Stimulated activated memory B cell treated with anti-CD40 and anti-IgM and Interleukin-4, amounts not matched to agents 10 μg/mL and 1 μg/mL and 100 μg/mL, for 72 hours (primary cell): Measurements from ENCODE around the gene TBL1X.
"Not testable (repeated sequence)": the region's sequence is repeated elsewhere in the genome, so short reads cannot be mapped to it uniquely, and the experiment has no call there.

ENCODE experiments used
- ATAC-seq: fragments of 150-1000 bp; cut with Tn5 transposase; 2 replicates; pipeline ENCODE4 v1.10.0; 2021
- H3K27ac Mint-ChIP-seq: one replicate; pipeline ENCODE4 v1.8.0; 2022; ENCODE audit warnings: mild to moderate bottlenecking, mixed read lengths
- H3K27me3 Mint-ChIP-seq: one replicate; pipeline ENCODE4 v1.8.0; 2022; ENCODE audit warnings: mixed read lengths
- H3K36me3 Mint-ChIP-seq: one replicate; pipeline ENCODE4 v1.8.0; 2022; ENCODE audit warnings: mixed read lengths
- H3K4me1 Mint-ChIP-seq: one replicate; pipeline ENCODE4 v1.8.0; 2022; ENCODE audit warnings: mixed read lengths
- H3K4me3 Mint-ChIP-seq: one replicate; pipeline ENCODE4 v1.8.0; 2022; ENCODE audit warnings: mild to moderate bottlenecking, moderate library complexity, mixed read lengths
- H3K9me3 Mint-ChIP-seq: one replicate; pipeline ENCODE4 v1.8.0; 2022; ENCODE audit warnings: mixed read lengths

TBL1X gene

DNA sequence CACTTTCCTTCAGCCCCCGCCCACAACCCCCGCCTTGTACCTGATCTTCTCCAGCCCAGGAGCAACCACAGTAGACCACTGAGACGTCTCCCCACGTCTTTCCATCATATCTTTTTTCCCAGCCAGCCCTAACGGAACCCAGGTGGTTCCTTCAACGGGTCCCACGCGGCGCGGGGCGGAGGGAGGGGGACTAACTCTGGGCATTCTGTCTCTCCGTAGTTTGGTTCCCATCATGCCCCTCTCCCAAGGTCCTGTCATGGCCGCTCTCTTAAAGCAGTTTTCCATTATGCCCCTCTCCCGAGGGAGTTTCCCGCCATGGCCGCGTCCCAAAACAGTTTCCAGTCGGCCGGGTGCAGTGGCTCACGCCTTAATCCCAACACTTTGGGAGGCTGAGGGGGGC lies 21.5 kb upstream of the TBL1X start:
- peaks cover 19% of the 10 kb centered on the region for H3K4me1 Mint-ChIP-seq
- H3K27me3 Mint-ChIP-seq = no peaks in the 10 kb centered on the region
- ATAC-seq = no peak
- H3K27ac Mint-ChIP-seq = no peak overlapping the region
- no peaks in the 10 kb centered on the region for H3K9me3 Mint-ChIP-seq
- H3K4me3 Mint-ChIP-seq = peak overlapping the region; percentile 50
- H3K36me3 Mint-ChIP-seq = no peaks in the 10 kb centered on the region

DNA sequence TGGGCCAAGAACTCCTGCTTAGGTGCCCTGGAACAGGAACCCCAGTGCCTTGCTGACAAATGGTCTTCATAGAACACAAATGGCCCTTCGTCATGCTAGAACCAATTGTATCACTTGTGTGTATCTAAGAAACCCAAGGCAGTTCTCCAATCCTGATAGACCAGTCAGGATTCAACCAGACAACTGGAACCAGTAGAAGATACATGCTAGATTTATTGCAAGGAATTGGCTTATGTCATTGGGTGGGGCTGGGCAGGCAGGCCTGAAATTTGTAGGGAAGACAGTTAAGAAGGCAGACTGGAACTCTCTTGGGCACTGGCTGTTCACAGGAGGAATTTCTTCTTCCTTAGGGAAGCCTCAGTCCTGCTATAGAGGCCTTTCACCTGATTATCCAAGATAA lies 17.0 kb upstream of the TBL1X start:
- no peak overlapping the region for H3K27ac Mint-ChIP-seq
- H3K4me1 Mint-ChIP-seq = peaks cover 11% of the 10 kb centered on the region
- H3K4me3 Mint-ChIP-seq = no peak overlapping the region
- H3K27me3 Mint-ChIP-seq = no peaks in the 10 kb centered on the region
- ATAC-seq = no peak
- no peaks in the 10 kb centered on the region for H3K36me3 Mint-ChIP-seq
- H3K9me3 Mint-ChIP-seq = no peaks in the 10 kb centered on the region

DNA sequence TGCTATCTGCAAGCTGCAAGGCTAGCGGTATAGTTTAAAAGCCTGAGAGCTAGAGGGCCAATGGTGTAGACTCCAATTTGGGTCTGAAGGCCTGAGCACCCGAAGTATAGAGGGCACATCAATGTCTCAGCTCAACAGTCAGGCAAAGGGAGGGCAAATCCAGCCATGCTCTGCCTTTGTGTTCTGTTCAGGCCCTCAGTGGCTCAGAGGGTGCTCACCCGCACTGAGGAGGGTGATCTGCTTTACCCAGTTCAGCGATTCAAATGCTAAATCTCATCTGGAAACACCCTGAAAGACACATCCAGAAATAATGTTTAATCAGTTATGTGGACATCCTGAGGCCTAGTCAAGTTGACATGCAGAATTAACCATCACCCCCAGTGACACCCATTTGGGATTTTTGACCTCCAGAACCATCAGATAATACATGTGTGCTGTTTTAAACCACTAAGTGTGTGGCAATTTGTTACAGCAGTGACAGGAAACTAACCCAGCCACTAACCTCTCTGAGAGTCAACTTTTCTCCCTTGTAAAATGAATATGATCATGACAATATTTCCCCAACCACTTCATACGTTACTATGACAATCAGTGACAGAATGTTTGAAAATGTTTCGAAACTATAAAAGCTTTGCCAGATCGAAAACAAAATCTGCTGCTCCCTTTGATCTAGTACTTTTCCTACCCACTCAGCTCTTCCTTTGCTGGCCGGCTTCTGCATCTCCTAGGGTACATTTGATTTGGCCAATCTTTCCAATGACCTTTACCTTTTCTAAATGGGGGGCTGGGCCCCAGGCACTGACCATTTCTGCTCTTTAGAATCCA lies 8.4 kb upstream of the TBL1X start:
- Mint-ChIP-seq H3K4me1 (peaks cover 4% of the 10 kb centered on the region), H3K4me3 (no peak overlapping the region), H3K27ac (no peak overlapping the region), H3K9me3 (no peaks in the 10 kb centered on the region), H3K27me3 (no peaks in the 10 kb centered on the region), H3K36me3 (no peaks in the 10 kb centered on the region)
- no peak for ATAC-seq

DNA sequence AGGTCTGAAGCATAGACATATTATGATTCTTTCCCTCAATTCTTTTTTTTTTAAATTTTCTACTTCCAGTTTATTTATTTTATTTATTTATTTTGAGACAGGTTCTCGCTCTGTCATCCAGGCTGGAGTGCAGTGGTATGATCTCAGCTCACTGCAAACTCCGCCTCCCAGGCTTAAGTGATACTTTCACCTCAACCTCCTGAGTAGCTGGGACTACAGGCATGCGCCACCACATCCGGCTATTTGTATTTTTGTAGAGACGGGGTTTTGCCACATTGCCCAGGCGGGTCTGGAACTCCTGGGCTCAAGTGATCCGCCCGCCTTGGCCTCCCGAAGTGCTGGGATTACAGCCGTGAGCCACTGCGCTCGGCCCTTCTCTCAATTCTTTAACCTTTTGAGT lies 6.8 kb upstream of the TBL1X start:
- not testable (repeated sequence) for H3K36me3 Mint-ChIP-seq, H3K27ac Mint-ChIP-seq

DNA sequence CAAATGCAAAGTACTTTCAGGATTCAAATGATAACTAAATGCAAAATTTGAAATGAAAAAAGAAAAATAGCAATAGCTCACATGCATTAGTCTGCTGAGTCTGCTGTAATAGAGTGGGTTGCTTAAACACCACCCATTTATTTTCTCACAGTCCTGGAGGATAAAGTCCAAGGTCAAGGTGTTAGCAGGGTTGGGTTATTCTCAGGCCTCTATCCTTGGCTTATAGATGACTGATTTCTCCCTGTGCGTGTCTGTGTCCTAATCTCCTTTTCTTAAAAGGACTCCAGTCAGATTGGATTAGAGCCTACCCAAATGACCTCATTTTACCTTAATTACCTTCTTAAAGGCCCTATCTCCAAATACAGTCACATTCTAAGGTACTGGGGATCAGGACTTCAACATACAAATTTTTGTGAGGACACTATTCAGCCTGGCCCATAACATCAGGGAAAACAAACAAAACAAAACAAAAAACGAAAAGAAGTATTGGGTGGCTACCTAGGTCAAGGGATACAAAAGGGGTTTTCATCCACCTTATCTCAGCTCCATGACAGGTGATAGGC lies 6.3 kb upstream of the TBL1X start:
- peaks cover 20% of the 10 kb centered on the region for H3K4me1 Mint-ChIP-seq
- no peak overlapping the region for H3K27ac Mint-ChIP-seq
- no peak overlapping the region for H3K4me3 Mint-ChIP-seq
- no peaks in the 10 kb centered on the region for H3K9me3 Mint-ChIP-seq
- H3K27me3 Mint-ChIP-seq = no peaks in the 10 kb centered on the region
- H3K36me3 Mint-ChIP-seq = no peaks in the 10 kb centered on the region
- no peak for ATAC-seq

More for the DNA sequence above, 6.8 kb upstream of the TBL1X start:
- H3K9me3 Mint-ChIP-seq, H3K4me3 Mint-ChIP-seq, H3K27me3 Mint-ChIP-seq, ATAC-seq: not testable (repeated sequence)
- peaks cover 14% of the 10 kb centered on the region for H3K4me1 Mint-ChIP-seq

DNA sequence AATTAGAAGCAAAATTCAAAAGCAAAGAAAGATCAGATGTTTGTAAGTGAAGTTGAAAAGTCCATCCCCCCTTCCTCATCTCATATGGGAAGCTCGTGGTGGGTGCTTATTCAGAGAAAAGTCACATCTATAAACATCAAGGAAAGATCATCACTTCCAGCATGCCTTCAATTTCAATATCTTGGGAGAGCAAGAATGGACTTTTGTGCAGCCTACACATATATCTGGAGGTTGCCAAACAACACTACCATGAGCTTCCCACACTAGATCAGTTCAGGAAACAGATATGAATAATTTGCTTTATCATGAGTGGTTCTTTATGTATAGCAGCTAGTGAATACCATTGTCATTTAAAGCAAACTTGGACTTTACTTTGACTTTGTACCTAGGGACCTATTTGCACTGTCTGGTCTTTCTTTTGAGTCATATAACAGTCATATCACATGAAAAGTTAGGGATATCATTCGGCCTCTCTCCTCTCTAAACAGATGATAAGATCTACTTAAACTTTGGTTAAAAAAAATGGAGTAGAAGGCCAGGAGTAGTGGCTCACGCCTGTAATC lies 5.6 kb upstream of the TBL1X start:
- H3K4me1 Mint-ChIP-seq = peaks cover 26% of the 10 kb centered on the region
- no peaks in the 10 kb centered on the region for H3K9me3 Mint-ChIP-seq
- no peak for ATAC-seq
- H3K36me3 Mint-ChIP-seq = no peaks in the 10 kb centered on the region
- no peaks in the 10 kb centered on the region for H3K27me3 Mint-ChIP-seq
- no peak overlapping the region for H3K4me3 Mint-ChIP-seq
- H3K27ac Mint-ChIP-seq = no peak overlapping the region

DNA sequence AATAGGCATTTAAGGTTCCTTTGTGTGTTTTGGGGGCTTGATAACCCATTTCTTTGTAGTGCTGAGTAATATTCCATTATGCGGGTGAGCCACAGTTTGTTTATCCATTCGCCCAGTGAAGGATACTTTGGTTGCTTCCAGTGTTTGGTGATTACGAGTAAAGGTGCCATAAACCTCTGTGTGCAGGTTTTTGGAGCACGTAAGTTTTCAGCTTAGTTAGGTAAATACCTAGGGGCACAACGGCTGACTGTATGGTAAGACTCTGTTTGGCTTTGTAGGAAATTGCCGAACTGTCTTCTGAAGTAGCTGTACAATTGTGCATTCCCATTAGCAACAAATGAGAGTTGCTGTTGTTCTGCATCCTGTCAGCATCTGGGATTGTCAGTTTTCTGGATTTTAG lies 3.8 kb upstream of the TBL1X start:
- Mint-ChIP-seq H3K9me3 (no peaks in the 10 kb centered on the region), H3K4me1 (peaks cover 26% of the 10 kb centered on the region), H3K27me3 (no peaks in the 10 kb centered on the region), H3K27ac (no peak overlapping the region), H3K4me3 (no peak overlapping the region), H3K36me3 (no peaks in the 10 kb centered on the region)
- ATAC-seq = no peak

DNA sequence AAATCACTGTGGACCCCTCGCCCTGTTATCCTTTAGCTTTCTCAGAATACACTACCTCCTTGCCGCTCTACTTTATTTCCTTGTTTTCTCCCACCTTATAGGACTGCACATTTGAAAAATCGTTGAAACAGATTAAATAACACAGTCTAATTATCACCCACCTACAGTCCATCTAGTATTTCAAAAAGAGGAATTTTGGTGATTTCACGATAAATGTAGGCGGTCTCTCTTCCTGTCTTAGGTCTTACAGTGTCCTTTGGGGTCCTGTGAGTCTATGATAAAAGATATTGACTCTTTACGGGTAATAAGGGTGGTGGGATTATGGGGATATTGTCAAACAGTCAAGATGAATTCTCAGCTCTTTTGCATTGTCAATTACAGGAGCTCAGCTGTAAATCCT lies 2.4 kb upstream of the TBL1X start:
- Mint-ChIP-seq H3K4me3 (peak overlapping the region; percentile 31), H3K4me1 (peaks cover 31% of the 10 kb centered on the region), H3K27ac (peak overlapping the region; percentile 73), H3K27me3 (no peaks in the 10 kb centered on the region), H3K36me3 (no peaks in the 10 kb centered on the region), H3K9me3 (no peaks in the 10 kb centered on the region)
- no peak for ATAC-seq

DNA sequence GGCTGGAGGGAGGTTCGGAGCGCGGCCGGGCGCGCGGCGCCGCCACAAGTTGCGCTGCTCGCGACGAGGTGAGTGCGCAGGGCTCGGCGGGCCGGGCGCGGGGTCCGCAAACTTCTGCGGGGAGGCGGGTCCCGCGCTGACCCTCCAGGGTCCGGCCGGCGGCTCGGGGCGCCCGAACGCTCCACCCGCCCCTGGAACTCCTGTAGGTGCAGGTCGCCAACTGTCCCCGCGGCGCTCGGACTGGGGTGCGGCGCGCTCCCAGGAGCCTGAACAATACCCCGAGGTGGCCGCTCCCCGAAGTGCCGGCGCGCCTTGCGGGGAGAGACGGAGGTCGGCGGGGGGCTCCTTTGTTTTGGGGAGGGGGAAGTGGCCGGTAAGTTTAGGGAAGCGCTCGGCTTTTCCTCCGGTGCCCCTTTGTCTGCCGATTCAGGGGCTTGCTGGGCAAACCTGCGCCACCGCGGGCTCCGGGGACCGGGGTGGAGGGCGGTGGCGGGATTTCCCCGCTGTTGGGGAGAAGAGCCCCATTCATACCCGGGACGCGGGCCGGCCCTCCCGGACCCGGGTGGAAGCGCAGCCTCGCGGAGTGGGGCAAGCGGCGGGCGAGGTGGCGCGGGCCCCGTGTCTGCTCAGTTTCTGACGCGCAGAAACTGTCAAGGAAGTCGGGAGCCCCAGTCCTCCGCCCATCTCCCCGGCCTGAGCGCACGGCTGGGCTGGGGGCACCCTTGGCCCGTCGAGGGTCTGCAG lies 694 bp downstream of the TBL1X start:
- H3K27me3 Mint-ChIP-seq = no peaks in the 10 kb centered on the region
- ATAC-seq = peak; percentile 49
- H3K4me1 Mint-ChIP-seq = peaks cover 39% of the 10 kb centered on the region
- peak overlapping the region; percentile 78 for H3K4me3 Mint-ChIP-seq
- H3K27ac Mint-ChIP-seq = no peak overlapping the region
- H3K36me3 Mint-ChIP-seq = peaks cover 11% of the 10 kb centered on the region
- no peaks in the 10 kb centered on the region for H3K9me3 Mint-ChIP-seq

DNA sequence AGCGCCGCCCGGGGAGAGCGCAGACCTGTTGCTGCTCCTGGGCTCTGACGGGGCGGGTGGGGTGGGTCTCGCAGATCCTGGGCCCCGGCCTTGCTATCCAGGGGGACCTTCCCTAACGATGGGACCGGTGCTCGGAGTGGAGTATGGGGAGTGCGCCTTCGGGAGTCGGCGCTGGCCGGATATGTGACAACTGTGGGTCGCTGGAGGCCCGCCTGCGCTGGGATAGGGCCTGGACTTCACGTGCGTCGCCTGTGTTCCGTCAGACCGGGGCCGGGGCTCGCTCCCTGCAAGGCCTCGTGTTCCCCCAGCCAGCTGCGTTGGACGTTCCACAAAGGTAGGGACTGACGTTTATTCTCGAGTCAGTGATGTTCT lies 1.3 kb downstream of the TBL1X start:
- Mint-ChIP-seq H3K27ac (no peak overlapping the region), H3K27me3 (no peaks in the 10 kb centered on the region), H3K4me1 (peaks cover 39% of the 10 kb centered on the region), H3K36me3 (peaks cover 16% of the 10 kb centered on the region), H3K4me3 (peak overlapping the region; percentile 78), H3K9me3 (no peaks in the 10 kb centered on the region)
- ATAC-seq = no peak

DNA sequence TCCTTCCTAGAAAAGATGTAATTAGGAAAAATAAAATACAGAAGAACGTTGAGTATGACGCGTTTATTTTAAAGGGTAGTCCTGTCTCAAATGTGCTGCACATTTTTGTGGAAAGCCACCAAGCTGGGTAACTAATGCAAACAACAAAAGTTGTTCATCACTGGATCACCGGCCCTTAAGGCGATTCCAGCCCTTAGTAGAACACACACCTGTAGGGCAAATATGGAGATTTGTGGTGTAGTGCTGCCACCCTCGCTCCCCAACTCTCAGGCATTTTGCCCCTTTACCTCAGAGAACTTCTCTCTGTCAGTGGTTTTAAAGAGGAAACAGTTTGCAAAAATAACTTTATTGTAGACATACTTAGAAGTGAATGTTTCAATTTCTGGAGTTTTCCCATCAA lies 1.9 kb downstream of the TBL1X start:
- Mint-ChIP-seq H3K27me3 (no peaks in the 10 kb centered on the region), H3K4me3 (peak overlapping the region; percentile 78), H3K36me3 (peaks cover 19% of the 10 kb centered on the region), H3K9me3 (no peaks in the 10 kb centered on the region), H3K27ac (no peak overlapping the region), H3K4me1 (peaks cover 39% of the 10 kb centered on the region)
- no peak for ATAC-seq

DNA sequence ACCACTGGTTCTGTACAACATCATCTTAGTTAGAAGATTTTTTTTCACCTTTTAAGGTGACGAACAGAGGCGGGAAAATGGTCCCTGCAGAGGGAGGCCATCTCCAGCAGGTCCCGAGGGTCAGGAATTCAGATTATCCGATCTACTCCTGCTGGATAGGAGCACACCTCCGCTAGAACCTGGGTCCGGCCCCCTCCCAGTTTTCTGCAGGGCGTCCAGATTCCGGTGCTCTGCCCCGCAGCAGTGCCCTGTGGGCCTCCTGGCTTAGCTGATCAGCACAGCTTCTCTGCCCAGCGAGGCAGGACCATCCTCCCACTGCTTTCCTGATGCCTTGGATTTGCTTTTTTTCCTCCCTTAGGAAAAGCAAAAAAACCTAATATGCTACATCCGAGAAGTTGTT lies 2.3 kb downstream of the TBL1X start:
- H3K9me3 Mint-ChIP-seq = no peaks in the 10 kb centered on the region
- no peak for ATAC-seq
- peaks cover 19% of the 10 kb centered on the region for H3K36me3 Mint-ChIP-seq
- no peak overlapping the region for H3K27ac Mint-ChIP-seq
- H3K27me3 Mint-ChIP-seq = no peaks in the 10 kb centered on the region
- peaks cover 38% of the 10 kb centered on the region for H3K4me1 Mint-ChIP-seq
- no peak overlapping the region for H3K4me3 Mint-ChIP-seq

DNA sequence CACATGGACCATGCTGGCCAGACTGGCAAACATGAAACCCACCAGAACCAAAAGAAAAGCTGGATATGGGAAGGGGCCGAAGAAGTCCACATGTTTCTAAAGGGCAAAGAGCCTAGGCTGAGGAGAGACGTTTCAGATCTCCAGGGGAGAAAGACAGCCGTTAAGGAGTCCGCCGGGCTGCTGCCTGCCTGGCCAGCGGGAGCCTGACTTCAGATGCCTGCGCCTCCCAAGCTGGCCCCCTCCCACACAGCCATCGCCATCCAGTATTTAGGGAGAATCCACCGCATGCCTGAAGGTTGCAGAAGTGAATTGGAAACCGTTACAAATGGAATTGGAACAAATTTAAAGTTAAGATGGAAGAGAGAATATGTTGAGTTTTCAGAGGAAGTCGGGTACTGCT lies 2.9 kb downstream of the TBL1X start:
- ATAC-seq = no peak
- Mint-ChIP-seq H3K4me3 (no peak overlapping the region), H3K9me3 (no peaks in the 10 kb centered on the region), H3K4me1 (peaks cover 32% of the 10 kb centered on the region), H3K36me3 (peaks cover 19% of the 10 kb centered on the region), H3K27me3 (no peaks in the 10 kb centered on the region), H3K27ac (no peak overlapping the region)

DNA sequence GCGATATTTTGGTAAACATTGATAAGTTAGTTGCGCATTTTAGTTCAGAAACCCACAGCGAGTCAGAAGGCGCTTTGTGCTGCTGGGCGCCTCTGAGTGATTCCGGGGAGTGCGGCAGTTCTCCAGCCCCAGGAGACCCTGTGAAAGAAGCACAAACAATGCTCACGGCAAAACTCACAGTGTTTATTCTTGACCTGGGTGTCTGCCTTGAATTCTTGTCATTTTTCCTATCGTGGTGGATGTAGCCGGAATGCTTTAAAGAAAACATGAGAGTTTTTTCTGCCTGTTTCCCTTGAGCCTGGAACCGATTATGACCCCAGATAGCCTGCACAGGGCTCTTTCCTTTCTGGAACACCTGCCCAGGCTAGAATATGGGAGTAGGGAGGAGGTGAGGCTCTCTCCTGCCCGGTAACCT lies 6.7 kb downstream of the TBL1X start:
- H3K27me3 Mint-ChIP-seq = no peaks in the 10 kb centered on the region
- no peak overlapping the region for H3K27ac Mint-ChIP-seq
- peaks cover 19% of the 10 kb centered on the region for H3K4me1 Mint-ChIP-seq
- ATAC-seq = no peak
- peaks cover 19% of the 10 kb centered on the region for H3K36me3 Mint-ChIP-seq
- H3K4me3 Mint-ChIP-seq = no peak overlapping the region
- no peaks in the 10 kb centered on the region for H3K9me3 Mint-ChIP-seq

DNA sequence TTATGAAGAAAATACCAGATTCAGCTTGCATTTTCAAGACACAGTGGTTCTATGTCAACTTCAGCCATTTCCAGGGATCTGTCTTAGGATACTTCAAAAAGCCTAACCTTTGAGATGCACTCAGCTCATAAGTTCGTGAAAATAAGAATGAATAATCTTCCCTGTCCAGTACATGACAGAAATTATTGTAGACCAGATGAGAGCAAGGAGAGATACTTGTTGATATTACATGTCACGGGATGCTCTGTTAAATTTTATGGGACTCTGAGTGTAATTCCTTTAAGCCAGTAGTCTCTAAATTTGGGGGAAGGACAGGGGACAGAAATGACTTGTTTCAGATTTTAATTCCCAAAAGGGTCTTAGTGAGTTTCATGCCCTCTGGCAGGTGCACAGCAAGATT lies 8.8 kb downstream of the TBL1X start:
- Mint-ChIP-seq H3K27me3 (no peaks in the 10 kb centered on the region), H3K9me3 (no peaks in the 10 kb centered on the region), H3K27ac (no peak overlapping the region), H3K4me3 (no peak overlapping the region), H3K4me1 (peaks cover 15% of the 10 kb centered on the region), H3K36me3 (peaks cover 19% of the 10 kb centered on the region)
- ATAC-seq = no peak
